Suppressor macrophage treated with lipopolysaccharide for 1 hour (primary cell): ENCODE results near the gene AP1G2.

Experiments used
- DNase-seq, 3 donors: peaks; one replicate each; pipeline ENCODE4 v3.0.0-alpha.2; 2020 to 2022

AP1G2 gene

DNA sequence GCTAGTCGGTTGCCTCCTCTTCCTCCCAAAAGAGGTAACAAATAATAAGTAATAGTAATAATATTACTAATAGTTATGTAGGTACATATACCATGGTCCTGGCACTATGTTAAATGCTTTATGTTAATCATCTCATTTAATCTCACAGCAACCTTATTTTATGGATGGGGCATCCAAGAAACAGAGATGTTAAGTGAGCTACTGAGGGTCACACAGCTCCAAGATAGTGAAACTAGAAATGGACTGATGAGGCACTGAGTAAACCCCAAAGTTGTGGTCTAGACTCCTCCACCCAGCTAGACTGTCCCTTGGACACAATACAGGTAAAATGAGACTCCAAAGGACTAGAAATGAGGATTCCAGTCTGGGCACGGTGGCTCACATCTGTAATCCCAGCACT is 31.1 kb downstream of the AP1G2 start:
- DNase-seq: no peak

DNA sequence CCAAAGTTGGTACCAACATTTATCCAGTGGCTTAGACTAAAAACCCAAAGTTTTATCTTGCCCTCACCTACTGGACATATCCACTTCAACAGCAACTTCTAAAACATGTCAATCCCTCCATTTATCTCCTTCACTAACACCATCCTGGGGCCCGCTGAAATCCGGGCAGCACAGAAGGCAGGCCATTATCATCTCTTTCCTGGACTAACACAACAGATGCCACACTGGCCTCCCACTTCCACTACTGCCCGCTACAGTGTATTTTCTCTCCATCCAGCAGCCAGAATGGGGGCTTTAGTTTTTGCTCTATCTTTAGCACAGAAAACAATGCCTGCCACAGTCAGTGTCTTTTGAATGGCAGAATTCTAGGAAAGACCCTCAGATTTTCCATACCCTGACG is 31.6 kb downstream of the AP1G2 start:
- DNase-seq: no peak

DNA sequence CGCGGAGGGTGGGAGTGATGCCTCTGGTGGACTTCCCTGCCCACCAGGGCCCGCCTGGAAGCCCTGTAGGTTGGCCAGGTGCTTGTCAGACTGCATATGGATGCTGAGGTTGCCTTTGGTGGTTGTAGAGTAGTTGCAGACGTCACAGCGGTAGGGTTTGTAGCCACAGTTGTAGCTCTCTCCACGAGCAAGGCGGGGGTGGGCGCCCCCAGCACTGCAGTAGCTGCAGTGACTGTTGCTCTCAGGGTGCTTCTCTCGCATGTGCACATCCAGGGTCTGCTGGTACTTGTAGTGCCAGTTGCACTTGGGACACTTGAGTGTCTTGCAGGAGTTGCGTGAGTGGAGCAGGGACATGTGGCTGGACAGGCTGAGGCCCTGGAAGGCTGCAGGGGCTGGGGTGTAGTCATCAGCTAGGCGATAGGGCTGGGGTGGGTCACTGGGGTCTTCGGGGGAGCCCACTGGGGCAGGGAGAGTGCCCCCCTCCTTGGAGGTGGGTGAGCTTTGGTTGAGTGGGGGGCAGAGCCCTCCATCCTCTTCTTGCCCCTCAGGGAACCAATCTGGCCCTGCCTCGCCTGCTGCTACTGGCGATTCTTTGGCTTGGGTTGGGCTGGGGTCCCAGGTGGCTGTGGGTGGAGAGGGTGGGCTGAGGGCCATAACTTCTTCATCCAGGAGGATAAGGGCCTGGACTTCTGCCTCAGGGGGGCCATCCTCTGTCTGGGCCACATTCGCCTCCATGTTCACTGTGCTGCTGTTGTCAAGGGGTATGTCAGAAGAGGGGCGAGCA is 33.7 kb downstream of the AP1G2 start:
- DNase-seq: no peak

DNA sequence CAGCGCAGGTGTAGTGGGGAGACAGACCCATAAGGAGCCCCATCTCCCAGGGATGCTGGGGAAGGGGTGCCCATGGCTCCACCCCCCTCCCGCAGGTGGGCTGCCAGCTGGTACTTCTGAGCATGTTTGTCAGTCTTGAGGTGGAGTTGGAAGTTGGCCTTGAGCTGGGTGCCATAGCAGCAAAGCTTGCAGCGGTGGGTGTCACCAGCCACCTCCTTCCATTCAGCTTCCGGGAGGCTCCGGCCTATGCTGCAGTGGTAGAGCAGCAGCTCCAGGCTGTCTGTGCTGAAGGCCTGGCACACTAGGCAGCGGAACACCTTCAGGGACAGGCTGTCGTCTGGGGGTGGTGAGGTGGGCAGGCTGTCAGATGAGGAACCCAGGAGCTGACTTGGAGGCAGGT is 34.9 kb downstream of the AP1G2 start:
- no peak for DNase-seq

DNA sequence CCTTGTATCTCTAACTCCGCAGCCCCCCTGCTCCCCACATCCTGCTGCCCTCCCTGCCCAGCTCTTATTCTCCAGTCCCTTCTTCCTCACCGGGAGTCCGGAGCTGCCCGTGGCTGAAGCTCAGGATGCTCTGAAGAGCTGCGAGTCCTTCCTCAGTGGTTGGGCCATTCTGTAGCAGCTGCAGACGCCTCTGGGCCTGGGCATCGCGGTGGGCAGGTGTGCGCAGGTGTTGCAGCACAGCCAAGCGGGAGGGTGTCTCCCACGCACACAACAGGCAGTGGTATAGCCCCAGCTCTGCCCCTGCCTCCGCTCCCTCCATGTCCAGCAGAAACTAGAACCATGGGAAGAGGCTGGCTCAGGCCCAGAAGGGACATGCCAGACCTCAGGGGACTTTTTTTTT is 36.2 kb downstream of the AP1G2 start:
- DNase-seq: no peak

DNA sequence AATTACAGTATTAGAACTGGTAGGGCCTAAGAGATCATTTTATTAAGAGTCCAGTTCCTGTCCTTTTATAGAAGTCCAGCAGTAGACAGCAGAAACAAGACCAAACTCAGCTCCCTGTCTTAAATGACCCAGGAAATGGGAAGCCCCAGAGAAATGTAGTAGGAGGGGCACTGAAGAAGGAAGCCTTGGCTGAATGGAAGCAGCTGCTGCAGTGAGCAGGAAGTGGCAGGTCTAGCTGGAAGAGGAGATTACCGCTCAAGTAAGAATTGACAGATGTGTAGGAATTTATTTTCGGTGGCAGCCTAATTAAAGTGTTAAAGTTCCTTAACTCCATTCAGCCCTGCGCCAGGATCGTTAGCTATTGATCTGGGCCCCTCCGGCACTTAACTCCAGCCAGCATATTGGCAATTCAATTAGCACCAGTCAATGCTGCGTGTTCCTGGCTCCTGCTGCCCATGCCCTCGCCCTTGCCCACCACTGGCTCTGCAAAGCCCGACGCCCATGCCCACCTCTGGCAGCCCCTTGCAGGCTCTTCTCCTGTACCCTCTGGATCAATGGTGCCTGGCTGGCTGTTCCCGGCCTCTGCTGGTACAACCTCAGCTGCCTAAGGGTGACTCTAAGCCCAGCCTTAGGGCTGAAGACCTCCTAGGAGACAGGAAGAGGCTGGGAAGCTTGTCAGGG is 37.1 kb downstream of the AP1G2 start:
- DNase-seq: peak; percentile 38 to 58 (median 41)

DNA sequence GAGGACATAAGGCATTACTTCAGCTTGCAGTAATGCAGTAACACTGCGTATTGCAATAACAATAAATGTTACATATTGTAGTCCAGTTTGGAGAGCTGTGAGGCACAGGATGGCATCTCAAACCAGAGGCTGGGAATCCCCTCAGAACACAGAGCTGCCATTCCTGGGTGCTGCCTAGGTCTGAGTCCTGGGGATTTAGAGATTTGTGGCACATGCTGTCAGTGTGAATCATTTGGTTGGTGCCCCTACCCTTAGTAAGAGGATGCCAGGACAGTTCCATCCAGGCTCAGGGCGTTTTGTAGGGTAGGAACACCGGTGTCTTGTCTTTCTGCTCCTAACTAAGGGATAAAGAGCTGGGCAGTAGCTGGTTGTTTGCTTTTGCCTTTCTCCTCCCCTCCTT is 38.6 kb downstream of the AP1G2 start:
- no peak for DNase-seq

DNA sequence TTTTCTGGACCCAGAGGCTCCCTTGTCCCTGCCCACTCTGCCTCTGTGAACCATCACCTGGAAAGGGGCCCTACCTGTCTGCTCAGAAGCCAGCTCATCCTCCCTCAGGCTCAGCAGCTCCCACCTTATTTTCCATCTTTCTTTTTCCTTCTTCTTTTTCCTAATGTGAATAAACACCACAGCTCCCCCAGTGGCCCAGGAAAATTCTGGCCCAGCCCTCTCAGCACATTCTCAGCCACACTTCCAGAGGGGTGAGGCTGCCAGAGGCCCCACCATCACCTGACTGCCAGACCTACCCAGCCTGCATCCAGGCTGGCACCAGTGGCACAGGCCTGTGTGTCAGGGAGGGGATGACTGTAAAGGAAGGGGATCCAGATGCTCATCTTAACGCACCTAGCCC is 39.0 kb downstream of the AP1G2 start:
- DNase-seq: no peak

DNA sequence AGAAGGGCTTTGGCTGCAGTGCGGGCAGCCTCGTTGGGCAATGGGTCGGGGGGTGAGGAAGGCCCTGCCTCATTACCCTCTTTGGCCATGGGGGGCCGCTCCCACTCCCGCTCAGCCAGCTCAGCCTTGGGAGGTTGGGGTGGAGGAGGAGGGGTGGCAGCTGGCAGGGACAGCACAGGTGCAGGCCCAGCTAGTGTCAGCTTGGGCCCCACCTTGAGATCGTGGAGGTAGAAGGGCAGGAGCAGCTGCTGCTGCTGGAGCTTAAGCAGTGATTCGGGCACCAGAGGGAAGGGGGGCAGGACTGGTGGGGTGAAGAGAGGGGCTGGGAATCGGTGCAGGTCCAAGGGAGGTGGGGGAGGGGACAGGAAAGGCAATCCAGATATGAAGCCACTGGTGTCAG is 42.0 kb downstream of the AP1G2 start:
- no peak for DNase-seq

DNA sequence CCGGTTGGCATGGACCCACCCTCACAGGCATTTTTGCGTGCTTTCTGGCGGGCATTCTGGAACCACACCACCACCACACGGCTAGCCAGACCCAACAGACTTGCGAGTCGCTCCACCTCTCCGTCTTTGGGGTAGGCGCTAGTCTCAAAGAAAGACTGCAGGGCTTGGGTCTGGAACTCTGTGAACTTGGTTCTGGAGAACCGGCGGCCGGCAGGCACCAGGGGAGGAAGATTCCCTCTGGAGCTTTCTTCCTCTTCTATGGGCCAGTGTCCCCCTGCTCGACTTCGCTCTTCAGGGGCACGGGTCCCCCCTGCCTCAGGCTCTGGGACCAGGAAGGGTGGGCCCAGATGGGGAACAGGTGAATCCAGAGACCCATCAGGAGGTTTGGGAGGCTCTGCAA is 42.6 kb downstream of the AP1G2 start:
- DNase-seq: no peak

DNA sequence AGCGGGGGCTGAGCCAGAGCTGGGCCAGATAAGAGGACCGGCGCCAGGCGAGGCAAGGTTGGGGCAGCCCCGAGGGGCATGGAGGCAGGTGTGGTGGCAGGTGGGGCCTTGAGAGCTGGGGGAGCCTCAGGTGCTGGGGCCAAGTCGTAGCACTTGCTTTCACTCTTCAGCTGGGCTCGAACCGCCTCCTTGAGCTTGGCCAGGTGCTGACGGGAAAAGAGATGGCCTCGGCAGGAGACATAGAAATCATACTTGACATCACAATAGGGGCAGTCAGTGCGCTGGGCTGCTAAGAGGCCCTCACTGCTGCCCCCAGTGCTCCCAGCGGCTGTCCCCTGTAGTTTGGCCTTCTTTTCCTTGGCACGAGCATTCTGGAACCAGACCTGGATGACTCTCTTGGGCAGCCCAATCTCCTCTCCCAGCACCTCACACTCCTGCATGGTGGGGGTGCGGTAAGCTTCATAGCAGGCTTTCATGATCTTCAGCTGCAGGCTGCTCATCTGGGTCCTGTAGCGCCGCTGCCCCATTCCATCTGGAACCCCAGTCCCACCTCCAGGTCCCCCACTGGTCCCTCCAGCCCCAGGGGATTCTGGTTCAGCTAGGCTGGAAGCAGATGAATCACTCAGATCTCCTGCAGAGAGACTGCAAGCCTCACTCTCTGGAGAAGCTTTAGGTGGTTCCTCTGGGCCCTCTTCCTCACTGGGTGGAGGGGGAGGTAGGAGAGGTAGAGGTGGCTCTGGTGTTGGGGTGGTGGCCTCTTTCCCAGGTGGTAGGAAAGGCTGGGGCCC is 44.2 kb downstream of the AP1G2 start:
- DNase-seq: no peak

DNA sequence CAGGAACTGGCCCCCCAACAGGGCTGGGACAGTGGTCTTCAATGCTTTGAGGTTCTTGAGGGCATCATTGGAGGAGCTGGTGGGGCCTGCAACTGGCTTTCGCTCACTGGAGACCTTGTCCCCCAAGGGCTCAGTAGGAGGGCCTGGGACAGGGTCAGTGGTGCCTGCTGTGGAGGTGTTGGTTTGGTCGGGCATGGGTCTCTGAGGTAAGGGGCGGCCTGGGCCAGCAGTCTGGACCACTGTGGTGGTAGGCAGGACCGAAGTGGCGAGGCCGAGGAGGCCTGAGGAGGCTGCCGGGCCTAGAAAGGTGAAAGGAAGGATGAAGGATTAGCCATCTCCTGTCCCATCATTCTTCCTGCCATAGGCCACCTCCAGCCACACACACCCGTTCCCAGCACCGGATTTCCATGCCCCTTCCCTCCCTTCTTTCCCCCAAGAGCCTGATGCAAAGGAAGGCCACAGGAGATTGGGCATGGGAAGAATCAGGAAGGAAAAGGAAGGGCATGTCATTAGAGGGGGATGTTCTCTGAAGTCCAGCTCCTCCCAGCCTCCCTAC is 44.9 kb downstream of the AP1G2 start:
- no peak for DNase-seq

DNA sequence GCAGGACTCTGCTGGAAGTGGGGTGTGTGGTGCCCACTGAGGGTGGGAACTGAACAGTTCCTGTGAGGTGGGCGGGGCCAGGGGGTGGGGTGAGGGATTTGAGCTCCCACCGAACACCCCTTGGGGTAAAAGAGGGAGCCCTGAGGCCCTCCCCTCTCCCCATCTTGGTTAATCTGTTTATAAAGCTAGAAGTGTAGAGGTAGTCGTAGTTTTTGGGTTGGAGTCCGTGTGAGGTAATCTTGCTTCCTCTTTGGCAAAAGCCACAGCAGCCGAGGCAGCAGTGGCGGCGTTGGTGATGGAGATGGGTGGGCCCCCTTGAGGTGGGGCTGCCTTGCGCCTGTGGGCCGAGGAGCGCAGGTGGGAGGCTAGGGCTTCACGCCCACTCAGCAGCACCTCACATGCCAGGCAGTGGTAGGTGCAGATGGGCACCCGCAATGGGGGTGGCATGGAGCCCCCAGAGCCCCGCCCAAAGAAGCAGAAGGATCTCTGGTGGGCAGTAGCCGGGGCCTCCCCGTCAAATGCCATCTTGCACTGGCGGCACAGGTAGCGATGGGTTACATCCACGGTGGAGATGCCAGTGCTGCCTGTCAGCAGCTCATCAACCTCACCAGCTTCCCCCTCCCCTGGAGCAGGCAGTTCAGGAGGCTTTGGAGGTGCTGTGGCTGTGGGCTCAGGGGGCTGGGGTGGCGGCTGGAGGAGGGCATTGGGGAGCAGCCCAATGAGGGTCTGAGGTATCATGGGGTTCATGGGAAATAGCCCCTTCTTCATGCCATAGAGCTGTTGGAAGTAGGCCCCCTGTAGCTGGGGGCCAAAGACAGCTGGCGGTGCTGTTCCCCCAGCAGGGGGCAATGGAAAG is 45.6 kb downstream of the AP1G2 start:
- no peak for DNase-seq

DNA sequence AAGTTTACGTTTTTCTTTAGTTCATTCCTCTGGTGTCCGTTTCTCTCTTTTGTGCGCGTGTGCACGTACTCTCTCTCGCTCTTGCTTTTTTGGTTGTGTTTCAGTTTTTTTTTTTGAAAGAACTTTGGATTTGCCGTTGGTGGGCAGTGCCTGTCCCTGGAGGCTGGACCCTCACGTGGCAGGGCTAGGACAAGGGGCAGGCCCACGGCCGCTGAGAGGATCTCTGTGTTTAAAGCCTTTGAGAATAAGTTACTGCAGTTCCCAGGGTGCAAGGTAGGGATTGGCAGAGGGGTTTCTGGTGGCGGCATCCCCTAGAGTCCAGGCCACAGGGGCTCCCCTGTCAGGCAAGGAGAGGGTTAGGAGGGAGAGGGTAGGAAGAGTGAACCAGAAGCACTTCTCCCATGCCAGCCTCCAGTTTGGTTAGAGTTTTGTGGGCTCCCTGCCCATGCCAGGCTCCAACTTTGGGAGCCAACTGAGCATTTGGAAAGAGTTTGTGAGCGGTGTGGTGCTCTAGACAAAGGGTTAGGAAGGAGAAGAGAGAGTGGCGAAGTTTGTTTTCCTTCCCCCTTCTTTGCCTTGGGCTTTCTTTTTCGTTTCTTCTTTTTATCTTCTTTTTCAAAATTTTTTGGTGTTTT is 46.6 kb downstream of the AP1G2 start:
- DNase-seq: no peak

DNA sequence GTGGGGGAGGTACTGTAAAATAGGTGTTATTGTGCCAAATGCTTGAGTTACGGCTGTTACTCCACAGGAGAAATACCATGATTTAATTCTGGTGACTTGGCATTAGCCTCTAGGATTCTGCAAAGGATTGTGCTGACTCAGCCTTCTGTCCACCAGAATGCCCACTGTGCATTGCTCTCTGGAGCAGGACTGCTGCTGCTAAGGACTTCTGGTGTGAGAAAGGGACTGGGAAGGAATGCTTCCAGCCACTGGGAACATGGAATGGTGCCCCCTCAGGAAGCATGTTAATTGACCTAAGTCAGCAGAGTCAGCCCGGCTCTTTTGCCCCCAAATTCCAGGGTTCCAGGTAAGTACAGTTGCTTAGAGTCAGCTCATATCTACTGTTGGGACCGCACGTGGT is 48.9 kb downstream of the AP1G2 start:
- no peak for DNase-seq

DNA sequence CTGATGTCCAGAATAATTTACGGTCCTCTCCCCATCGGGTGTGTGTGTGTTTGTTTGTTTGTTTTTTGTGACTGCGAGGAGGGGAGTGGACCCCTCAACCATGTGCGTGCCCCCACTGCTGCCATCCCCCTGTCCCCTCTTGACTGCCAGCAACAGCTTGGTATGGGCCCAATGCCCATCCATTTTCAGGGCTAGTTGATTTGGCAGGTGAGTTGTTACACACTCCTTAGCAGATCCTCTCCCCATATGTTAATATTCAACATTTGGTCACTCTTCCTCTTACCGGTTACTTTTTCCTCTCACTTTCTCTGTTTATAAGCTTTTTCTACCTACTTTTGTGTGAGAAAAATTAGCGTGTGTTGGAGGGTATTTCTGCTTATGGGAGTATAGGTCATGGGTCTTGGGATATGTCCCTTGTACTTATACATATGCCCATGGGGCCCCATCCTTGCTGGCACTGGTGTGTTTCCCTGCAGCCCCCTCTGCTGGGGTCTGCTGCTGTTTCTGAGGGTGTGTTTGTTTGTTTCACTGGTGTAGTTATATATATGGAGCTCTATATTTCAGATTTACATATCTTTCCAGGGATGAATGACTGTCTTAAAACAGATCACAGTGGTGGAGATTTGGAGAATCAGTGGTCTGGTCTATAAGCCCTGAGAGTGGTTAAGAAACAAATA is 49.8 kb downstream of the AP1G2 start:
- no peak for DNase-seq

DNA sequence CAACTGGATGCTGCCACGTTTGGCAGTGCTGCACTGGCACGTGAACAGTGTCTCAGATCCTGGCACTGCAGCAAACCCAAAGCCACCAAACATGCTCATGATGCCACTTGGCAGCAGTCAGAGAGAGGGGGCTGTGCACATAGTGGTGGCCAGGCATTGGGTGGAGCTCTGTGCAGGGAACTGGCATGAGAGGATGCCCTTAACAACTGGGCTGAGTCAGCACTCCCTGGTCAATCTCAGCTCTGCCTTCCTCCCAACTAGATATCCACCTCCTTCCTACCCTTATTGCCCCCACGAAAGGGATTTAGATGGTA is 53.0 kb downstream of the AP1G2 start:
- DNase-seq: no peak

DNA sequence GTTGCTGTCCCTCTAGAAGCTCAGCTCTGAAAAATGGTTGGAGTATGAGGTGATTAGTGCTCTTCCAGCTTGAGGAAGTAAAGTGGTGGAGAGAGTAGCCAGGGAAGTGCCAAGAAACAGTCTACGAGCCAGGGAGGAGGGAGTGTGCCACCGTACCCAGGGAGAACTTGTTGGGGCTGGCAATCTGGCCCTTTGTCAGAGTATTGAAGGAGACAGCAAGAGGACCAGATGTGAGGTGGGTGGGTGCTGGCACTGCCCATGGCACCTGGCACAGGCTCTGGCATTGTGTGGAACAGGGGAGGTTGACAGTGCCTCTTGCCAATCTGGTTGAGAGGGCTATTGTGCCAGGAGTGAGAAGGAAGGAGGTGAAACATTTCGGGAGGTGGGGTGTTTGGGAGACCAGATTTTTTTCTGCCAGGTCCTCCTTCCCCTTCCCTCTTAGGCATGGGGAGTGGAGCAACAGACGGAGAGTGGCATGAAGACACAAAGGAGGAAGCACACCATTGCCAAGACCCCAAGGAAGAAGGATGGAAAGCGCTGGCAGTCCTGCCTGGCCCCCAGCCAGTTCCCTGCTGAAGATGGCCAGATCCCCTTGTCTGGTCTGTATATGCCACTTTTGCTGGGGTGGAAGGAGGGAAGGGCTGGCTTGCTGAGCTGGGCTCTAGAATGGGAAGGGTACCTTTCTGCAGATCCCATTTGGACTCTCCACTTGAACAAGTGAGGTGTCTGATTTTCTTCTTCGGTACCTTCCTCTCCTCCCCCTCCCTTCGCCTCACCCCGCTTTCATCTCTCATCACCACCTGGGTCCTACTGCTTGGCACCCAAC is 53.6 kb downstream of the AP1G2 start:
- no peak for DNase-seq

DNA sequence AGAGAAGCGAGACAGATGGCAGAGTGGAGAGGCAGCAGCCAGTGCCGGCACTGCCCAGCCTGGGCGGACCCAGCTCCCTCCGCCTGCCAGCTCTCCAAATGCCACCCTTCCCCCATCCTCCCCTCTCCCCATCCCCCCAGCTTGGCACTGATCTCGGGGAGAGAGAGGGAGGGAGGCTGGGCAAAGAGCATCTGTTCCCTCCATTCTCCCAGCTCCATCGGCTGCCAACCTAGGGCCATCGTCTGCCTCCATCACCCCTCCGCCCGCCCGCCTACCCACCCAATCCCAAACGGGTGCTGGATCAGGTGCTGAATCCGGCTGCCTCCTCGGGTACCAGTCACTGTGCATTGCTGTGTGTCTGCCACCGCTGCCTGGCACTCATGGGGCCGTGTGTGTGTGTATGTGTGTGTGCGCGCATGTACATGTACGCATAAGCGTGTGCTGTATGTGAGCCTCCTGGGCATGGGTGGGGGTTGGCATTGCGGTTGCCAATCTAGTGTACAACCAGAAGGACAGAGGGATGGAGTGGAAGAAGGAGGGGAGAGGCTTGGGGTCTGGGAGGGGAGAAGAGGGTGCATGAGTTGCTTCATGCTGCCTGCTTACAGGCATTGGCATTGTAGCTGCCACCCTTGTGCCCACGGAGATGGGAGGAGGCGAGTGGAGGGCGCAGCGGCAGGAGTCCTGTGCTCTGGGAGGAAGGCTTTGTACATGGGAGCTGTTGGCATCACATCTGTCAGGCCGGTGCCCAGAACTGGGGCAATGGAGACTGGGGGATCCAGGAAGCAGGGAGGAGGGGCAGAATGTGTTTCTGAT is 54.4 kb downstream of the AP1G2 start:
- DNase-seq: no peak

DNA sequence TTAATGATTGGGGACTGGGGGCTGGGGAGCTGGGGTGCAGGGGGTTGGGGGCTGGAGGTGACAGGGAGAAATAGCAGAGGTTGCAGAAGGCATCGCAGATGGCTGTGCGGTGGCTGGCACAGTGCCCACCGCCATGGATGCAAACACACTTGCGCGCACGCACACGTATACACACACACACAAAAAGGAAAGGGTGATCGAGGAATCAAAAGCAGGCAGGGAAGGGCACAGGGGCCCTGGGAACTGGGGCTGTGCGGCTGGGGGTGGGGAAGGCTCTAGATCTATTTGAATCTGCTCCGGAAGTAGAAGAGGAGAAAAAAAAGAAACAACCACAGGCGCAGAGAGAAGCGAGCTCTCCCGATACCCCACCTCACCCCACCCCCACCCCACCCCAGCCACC is 55.4 kb downstream of the AP1G2 start:
- DNase-seq: no peak
